Measurements from ENCODE around the gene CSNK2B.

Gene CSNK2B

DNA sequence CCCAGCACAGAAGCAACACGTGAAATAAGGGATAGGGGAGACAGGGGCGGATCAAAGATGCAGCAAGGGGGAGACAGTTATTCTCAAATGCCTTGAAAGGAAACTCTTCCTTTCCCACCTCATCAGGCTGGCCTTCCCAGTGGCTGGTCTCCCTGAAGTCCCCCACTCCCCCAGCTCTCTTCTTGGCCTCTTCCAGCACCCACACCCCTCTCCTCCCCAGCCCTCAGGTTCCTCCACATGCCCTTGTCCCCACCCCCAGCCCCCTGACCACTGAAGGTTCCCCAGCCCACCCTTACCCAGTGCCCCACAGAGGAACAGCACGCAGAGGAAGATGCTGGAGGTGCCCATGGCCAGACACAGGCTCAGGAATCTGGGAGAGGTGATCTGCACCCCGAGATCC lies 47.6 kb downstream of the CSNK2B start:
- H3K27me3 ChIP-seq (ENCODE audit: control insufficient read depth, insufficient read depth, low read length), result no peaks in the 10 kb centered on the region
- H3K9me3 ChIP-seq (ENCODE audit: control insufficient read depth, low read length), result no peaks in the 10 kb centered on the region
- H3K27ac ChIP-seq, result no peak overlapping the region
- H2AFZ ChIP-seq, result no peak overlapping the region
- no peak overlapping the region for H3K4me2 ChIP-seq (ENCODE audit: low read length)
- no peak overlapping the region for H3K9ac ChIP-seq
- H3K4me1 ChIP-seq, result peaks cover 9% of the 10 kb centered on the region
- H3K4me3 ChIP-seq (ENCODE audit: low read depth, low read length), result no peak overlapping the region
- H3K36me3 ChIP-seq (ENCODE audit: control insufficient read depth, insufficient read depth, low read length), result no peaks in the 10 kb centered on the region
- TF ChIP-seq, protein P1, sequence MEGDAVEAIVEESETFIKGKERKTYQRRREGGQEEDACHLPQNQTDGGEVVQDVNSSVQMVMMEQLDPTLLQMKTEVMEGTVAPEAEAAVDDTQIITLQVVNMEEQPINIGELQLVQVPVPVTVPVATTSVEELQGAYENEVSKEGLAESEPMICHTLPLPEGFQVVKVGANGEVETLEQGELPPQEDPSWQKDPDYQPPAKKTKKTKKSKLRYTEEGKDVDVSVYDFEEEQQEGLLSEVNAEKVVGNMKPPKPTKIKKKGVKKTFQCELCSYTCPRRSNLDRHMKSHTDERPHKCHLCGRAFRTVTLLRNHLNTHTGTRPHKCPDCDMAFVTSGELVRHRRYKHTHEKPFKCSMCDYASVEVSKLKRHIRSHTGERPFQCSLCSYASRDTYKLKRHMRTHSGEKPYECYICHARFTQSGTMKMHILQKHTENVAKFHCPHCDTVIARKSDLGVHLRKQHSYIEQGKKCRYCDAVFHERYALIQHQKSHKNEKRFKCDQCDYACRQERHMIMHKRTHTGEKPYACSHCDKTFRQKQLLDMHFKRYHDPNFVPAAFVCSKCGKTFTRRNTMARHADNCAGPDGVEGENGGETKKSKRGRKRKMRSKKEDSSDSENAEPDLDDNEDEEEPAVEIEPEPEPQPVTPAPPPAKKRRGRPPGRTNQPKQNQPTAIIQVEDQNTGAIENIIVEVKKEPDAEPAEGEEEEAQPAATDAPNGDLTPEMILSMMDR (IDR thresholded peaks at IDR 0.05), result no peak
- H3K79me2 ChIP-seq, result no peaks in the 10 kb centered on the region

DNA sequence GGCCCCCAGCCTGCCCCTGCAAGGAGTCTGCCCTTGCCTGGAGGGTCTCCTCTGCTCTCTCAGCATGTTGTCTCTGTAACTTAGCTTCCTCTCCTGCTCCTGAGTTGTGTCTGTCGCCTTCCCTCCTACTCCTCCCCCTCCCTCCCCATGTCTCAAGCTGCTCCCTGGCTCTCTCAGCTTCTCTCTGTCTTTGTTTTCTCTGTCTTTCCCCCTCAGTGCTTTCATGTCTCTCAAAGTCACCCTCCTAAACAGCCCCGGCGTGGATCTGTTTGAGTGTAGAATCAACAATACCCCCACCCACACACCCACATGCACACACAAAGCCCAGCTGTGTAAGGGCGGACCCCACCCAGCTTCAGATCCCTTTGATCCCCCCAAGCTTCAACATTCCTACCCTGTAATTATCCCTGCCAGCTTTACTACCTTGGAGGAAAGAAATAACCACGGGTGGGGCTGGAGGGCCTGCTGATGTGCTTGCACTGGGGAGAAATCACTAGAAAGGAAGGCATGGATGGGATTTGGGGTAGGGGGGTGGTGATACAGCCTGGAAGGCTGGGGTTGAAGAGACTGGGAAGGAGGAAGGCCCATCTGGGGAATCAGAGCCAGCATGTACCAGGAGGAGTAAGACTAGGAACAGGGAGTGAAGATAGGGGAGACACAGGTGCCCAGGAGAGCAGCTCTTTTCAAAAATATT lies 48.3 kb downstream of the CSNK2B start:
- Histone ChIP-seq H3K27me3 (ENCODE audit: control insufficient read depth, insufficient read depth, low read length) (no peaks in the 10 kb centered on the region), H3K4me1 (peaks cover 14% of the 10 kb centered on the region), H3K9ac (no peak overlapping the region), H3K4me3 (ENCODE audit: low read depth, low read length) (no peak overlapping the region), H3K36me3 (ENCODE audit: control insufficient read depth, insufficient read depth, low read length) (no peaks in the 10 kb centered on the region), H3K9me3 (ENCODE audit: control insufficient read depth, low read length) (no peaks in the 10 kb centered on the region), H2AFZ (peak overlapping the region; percentile 16), H3K27ac (no peak overlapping the region), H3K79me2 (no peaks in the 10 kb centered on the region), H3K4me2 (ENCODE audit: low read length) (no peak overlapping the region)
- TF ChIP-seq, protein P1 (IDR thresholded peaks at IDR 0.05), result no peak

DNA sequence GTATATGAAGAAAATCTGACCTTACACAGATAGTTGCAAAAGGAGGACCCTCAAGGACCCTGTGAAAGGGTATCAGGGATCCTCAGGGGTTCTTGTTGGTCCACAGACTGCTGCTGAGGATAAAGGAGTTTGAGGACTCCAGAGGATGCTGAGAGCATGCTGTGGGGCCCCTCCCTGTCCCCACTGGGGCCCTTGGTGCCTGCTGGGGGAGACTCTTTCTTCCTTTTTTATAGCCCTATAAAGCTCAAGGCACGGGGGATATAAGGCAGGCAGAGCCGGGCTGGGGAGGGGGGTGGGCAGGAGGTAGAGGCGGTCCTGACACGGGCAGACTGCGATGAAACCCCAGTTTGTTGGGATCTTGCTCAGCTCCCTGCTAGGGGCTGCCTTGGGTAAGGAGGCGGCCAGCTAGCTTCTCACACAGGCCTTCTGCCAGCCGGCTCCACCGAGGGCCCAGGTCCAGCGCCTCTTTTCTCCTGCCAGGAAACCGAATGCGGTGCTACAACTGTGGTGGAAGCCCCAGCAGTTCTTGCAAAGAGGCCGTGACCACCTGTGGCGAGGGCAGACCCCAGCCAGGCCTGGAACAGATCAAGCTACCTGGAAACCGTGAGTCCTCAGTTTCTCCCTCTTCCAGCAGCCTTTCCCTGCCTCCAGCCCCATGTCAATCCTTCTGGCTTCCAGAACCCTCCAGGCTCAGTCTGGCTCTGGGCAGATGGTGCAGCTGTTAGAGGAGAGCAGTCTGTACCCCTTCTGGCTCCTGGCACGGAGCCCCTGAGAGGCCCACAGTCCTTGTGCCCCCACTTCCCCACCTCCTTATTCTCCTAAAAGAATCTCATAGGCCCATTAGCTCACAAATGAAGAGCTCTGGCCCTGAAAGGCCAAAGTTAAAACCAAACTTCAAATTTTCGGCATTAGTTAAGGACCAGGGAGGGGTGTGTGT lies 49.4 kb downstream of the CSNK2B start, which contains the start of gene LY6G6D:
Gene LY6G6D (plus strand): TSS at position 327 of the 937 bp plus-strand sequence. CDS start 8 bp downstream, at position 335.
- Histone ChIP-seq H3K36me3 (ENCODE audit: control insufficient read depth, insufficient read depth, low read length) (no peaks in the 10 kb centered on the region), H3K4me2 (ENCODE audit: low read length) (no peak within 1 kb of the TSS), H3K4me3 (ENCODE audit: low read depth, low read length) (no peak within 1 kb of the TSS), H3K4me1 (peaks cover 14% of the 10 kb centered on the region), H3K9me3 (ENCODE audit: control insufficient read depth, low read length) (no peaks in the 10 kb centered on the region), H3K79me2 (no peaks in the 10 kb centered on the region), H3K9ac (no peak within 1 kb of the TSS), H2AFZ (peak within 1 kb of the TSS; percentile 16), H3K27ac (no peak within 1 kb of the TSS), H3K27me3 (ENCODE audit: control insufficient read depth, insufficient read depth, low read length) (no peaks in the 10 kb centered on the region)
- TF ChIP-seq, protein P1 (IDR thresholded peaks at IDR 0.05), result no peak

DNA sequence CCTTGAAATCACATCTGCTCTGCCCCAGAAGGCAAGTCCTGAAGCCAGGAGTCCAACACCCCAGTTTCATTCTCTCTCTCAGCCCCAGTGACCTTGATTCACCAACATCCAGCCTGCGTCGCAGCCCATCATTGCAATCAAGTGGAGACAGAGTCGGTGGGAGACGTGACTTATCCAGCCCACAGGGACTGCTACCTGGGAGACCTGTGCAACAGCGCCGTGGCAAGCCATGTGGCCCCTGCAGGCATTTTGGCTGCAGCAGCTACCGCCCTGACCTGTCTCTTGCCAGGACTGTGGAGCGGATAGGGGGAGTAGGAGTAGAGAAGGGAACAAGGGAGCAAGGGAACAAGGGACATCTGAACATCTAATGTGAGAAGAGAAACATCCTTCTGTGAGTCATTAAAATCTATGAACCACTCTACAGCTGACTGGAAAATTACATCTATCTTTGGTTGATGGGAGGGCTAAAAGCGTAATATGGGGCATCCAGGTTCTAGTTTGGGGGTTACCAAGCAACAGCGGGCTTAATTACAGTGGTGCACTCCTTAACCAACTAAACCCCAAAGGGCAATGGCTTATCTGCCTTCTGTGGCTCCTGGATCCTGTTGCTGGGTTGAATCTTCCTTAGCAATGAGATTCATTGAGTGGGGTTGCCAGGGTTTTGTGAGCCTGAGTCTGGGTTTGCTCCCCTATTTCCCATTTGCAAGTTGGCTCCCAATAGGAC lies 51.8 kb downstream of the CSNK2B start:
- no peak overlapping the region for H3K4me3 ChIP-seq (ENCODE audit: low read depth, low read length)
- peak overlapping the region; percentile 15 for H3K27ac ChIP-seq

More for the DNA sequence above, 51.8 kb downstream of the CSNK2B start:
- H3K4me1 ChIP-seq, result peaks cover 14% of the 10 kb centered on the region
- no peak overlapping the region for H3K9ac ChIP-seq
- no peaks in the 10 kb centered on the region for H3K79me2 ChIP-seq
- TF ChIP-seq, protein P1 (IDR thresholded peaks at IDR 0.05), result peak; percentile 29
- H3K36me3 ChIP-seq (ENCODE audit: control insufficient read depth, insufficient read depth, low read length), result no peaks in the 10 kb centered on the region
- H3K9me3 ChIP-seq (ENCODE audit: control insufficient read depth, low read length), result no peaks in the 10 kb centered on the region
- H2AFZ ChIP-seq, result peak overlapping the region; percentile 3
- H3K27me3 ChIP-seq (ENCODE audit: control insufficient read depth, insufficient read depth, low read length), result no peaks in the 10 kb centered on the region
- peak overlapping the region; percentile 45 for H3K4me2 ChIP-seq (ENCODE audit: low read length)
